Right lobe of liver (tissue), 6 donors: ENCODE measurements around the gene YARS1. TPM values are rescaled to one million over a fixed set of nuclear protein-coding genes. Genes with fewer than 3 reads are reported as not detected.

Experiments
- ATAC-seq, 4 donors: fragments of 200-7000 bp; cut with Tn5 transposase; one replicate each; pipeline ENCODE4 v1.9.1; 2020; ENCODE audit warnings: mild to moderate bottlenecking in 4 of 4, moderate library complexity in 4 of 4
- DNase-seq, 3 donors: peaks; one replicate each; pipeline ENCODE4 v3.0.0-alpha.2; 2020
- H3K27ac ChIP-seq, 3 donors: fragments of 200-600 bp; one replicate each; pipeline ENCODE4 v1.8.0; 2022
- H3K27me3 ChIP-seq, 2 donors: fragments of 200-600 bp; one replicate each; pipeline ENCODE4 v1.8.0; 2022
- H3K36me3 ChIP-seq, 4 donors: fragments of 200-600 bp; sonication (generic) in 1 of 4; one replicate each; pipeline versions ENCODE4 v1.5.1 to v1.8.0; 2017 to 2022; ENCODE audit warnings: control low read depth in 1 of 4
- H3K4me1 ChIP-seq, 4 donors: fragments of 200-600 bp; sonication (generic) in 1 of 4; one replicate each; pipeline versions ENCODE4 v1.5.1 to v1.8.0; 2017 to 2022; ENCODE audit warnings: control low read depth in 1 of 4
- H3K4me3 ChIP-seq, 3 donors: fragments of 200-600 bp; one replicate each; pipeline ENCODE4 v1.8.0; 2022
- H3K9me3 ChIP-seq, 4 donors: fragments of 200-600 bp; sonication (generic) in 1 of 4; one replicate each; pipeline versions ENCODE4 v1.5.1 to v1.8.0; 2017 to 2022; ENCODE audit warnings: control low read depth in 1 of 4
- CTCF ChIP-seq, 4 donors: fragments of 200-600 bp in 3 of 4; fragments of 450-650 bp in 1 of 4; IDR thresholded peaks; one replicate each; pipeline versions ENCODE4 v1.5.1 to v1.8.0; 2016 to 2022; ENCODE audit warnings: antibody characterized with exemption in 4 of 4, mild to moderate bottlenecking in 2 of 4
- POLR2A ChIP-seq: fragments of 450-650 bp; IDR thresholded peaks from one replicate; pipeline ENCODE4 v1.6.1; 2017; ENCODE audit warnings: antibody characterized with exemption, mild to moderate bottlenecking
- WGBS: methylation state at CpG from one replicate; pipeline ENCODE4 v1.1.6; 2018; ENCODE audit warnings: low coverage, low lambda C conversion rate; ENCODE audit not compliant: insufficient coverage; ENCODE audit errors: missing lambda C conversion rate; 5-methylcytosine and 5-hydroxymethylcytosine counted together
- intact Hi-C, 2 donors: fragments of 100-400 bp; cut with DNase I; formaldehyde crosslinking; loops; one replicate each; pipeline versions ENCODE4 v1.11.2 to v1.14.1; 2022
- total RNA-seq, 6 experiments: library from RNA; depleted of rRNA in 2 of 6; stranded (reverse); fragments of >200 nt in 2 of 6; fragmentation: NEBNext Ultra II Directional in 3 of 6; extraction: Animal tissue kit (Norgen Biotek cat#: 25700) in 3 of 6; gene quantifications; one replicate each; pipeline versions ENCODE4 v1.1.0 to v1.2.4, GENCODE V29; 2016 to 2023
- donor health status: DM: no; HTN: yes; CAD: no.
- donor health status: DM: no; HTN: no; CAD: no.
- donor health status: DM: no; HTN: no; CAD: no.
- donor health status: DM: no; HTN: yes; CAD: no.
- donor health status: DM: no; HTN: yes; CAD: no.

YARS1 gene
- total RNA-seq, 6 experiments from 2014 or later = 37.4 to 84.3 (median 53.5) TPM

- no peak for ATAC-seq
- Histone ChIP-seq H3K27ac (no peak overlapping the region), H3K4me1 (peaks cover 0 to 3% (median 0%) of the 10 kb centered on the region in 4 donors), H3K36me3 (no peaks in the 10 kb centered on the region), H3K27me3 (no peaks in the 10 kb centered on the region), H3K9me3 (no peaks in the 10 kb centered on the region), H3K4me3 (no peak overlapping the region)
- WGBS = 87% methylated on average over 3 of the region's 3 CpGs
- TF ChIP-seq POLR2A (no peak), CTCF (IDR thresholded peaks at IDR 0.05) (no peak)
- intact Hi-C loops = no loop called here
- no peak for DNase-seq
These were observed 91.6 kb downstream of the YARS1 start for GRCh38 chr1:32725615-32725982.

Other genes starting within 250 kb of the YARS1 start
- gene ZBTB8OS, start 166.8 kb downstream of the YARS1 start, total RNA-seq = 10 to 100 TPM; 14.1 to 27.6 (median 19.6) TPM
- 10 to 100 TPM; 50.1 to 66.1 (median 58.8) TPM for gene RBBP4, start 166.2 kb downstream of the YARS1 start, total RNA-seq
- gene SYNC, start 114.6 kb downstream of the YARS1 start, total RNA-seq = 1 to 10 TPM in 1 of 6 experiments, under 1 TPM in 5; 0.29 to 2.1 (median 0.44) TPM
- gene S100PBP, start 295 bp upstream of the YARS1 start, total RNA-seq = 10 to 100 TPM in 4 of 6 experiments, 1 to 10 TPM in 2; 7.6 to 14.6 (median 10.5) TPM
- gene FNDC5, start 53.6 kb upstream of the YARS1 start, total RNA-seq = 1 to 10 TPM; 1.0 to 8.3 (median 2.4) TPM
- gene HPCA, start 69.1 kb upstream of the YARS1 start, total RNA-seq = not detected
- gene TMEM54, start 84.0 kb upstream of the YARS1 start, total RNA-seq = 10 to 100 TPM in 3 of 6 experiments, 1 to 10 TPM in 3; 3.9 to 14.4 (median 9.0) TPM
- gene RNF19B, start 147.5 kb upstream of the YARS1 start, total RNA-seq = 10 to 100 TPM in 3 of 6 experiments, 1 to 10 TPM in 3; 4.6 to 12.1 (median 8.3) TPM
- 100 to 1,000 TPM; 119 to 301 (median 130) TPM for gene AK2, start 219.5 kb upstream of the YARS1 start, total RNA-seq